SK-N-SH (cell line): ENCODE measurements around the gene FTSJ1.

Experiments
- CTCF ChIP-seq: fragments of 200-600 bp; sonication (generic); IDR thresholded peaks from 2 replicates; pipeline ENCODE4 v1.6.1; 2017; ENCODE audit warnings: antibody characterized with exemption, mild to moderate bottlenecking, moderate library complexity
- EP300 ChIP-seq, 2 experiments: IDR thresholded peaks; 2 replicates each; pipeline versions ENCODE4 v1.4.0 to v1.6.1; 2012; ENCODE audit warnings: borderline replicate concordance in 1 of 2, low read depth in 1 of 2, low read length in 1 of 2
- EZH2phosphoT487 ChIP-seq: fragments of 200-600 bp; sonication (generic); IDR thresholded peaks from 2 replicates; pipeline ENCODE4 v1.6.1; 2017; ENCODE audit warnings: low read depth, mixed run types, mild to moderate bottlenecking, antibody characterized with exemption, moderate library complexity, borderline replicate concordance
- JUND ChIP-seq: IDR thresholded peaks from 2 replicates; pipeline ENCODE4 v1.4.0; 2012
- POLR2AphosphoS5 ChIP-seq: IDR thresholded peaks from 2 replicates; pipeline ENCODE4 v1.6.1; 2012; ENCODE audit warnings: low read depth, low read length
- RCOR1 ChIP-seq: fragments of 150-350 bp; IDR thresholded peaks from 2 replicates; pipeline ENCODE4 v1.6.1; 2017; ENCODE audit warnings: antibody characterized with exemption, low read length
- USF2 ChIP-seq: fragments of 150-350 bp; IDR thresholded peaks from 2 replicates; pipeline ENCODE4 v1.6.1; 2017; ENCODE audit warnings: antibody characterized with exemption, low read length, low read depth, borderline replicate concordance

GRCh38 chrX:48530736-48531135 is 54.7 kb downstream of the FTSJ1 start:
- no peak for TF ChIP-seq POLR2AphosphoS5
- TF ChIP-seq USF2: no peak
- TF ChIP-seq JUND: no peak
- TF ChIP-seq CTCF: no peak
- no peak for TF ChIP-seq EZH2phosphoT487
- TF ChIP-seq EP300 (IDR thresholded peaks at IDR 0.05; ENCODE audit: borderline replicate concordance in 1 of 2, low read depth in 1 of 2, low read length in 1 of 2): no peak
- no peak for TF ChIP-seq RCOR1
